Neural progenitor cell (in vitro differentiated cells): ENCODE data around the gene MT1A.

ENCODE experiments used
- CTCF ChIP-seq: fragments of 200-600 bp; sonication (generic); IDR thresholded peaks from 2 replicates; pipeline ENCODE4 v1.5.1; 2017; ENCODE audit warnings: antibody characterized with exemption, mild to moderate bottlenecking
- EZH2 ChIP-seq: fragments of 200-600 bp; sonication (generic); IDR thresholded peaks from 2 replicates; pipeline ENCODE4 v1.6.1; 2017; ENCODE audit warnings: antibody characterized with exemption, mild to moderate bottlenecking, moderate library complexity
- EZH2phosphoT487 ChIP-seq: fragments of 200-600 bp; sonication (generic); IDR thresholded peaks from 2 replicates; pipeline ENCODE4 v1.6.1; 2017; ENCODE audit warnings: antibody characterized with exemption

GRCh38 chr16:56670620-56670934 is 32.1 kb downstream of the MT1A start:
- no peak for TF ChIP-seq CTCF
- TF ChIP-seq EZH2phosphoT487: no peak
- TF ChIP-seq EZH2: no peak
